GM12878 (cell line): ENCODE data around the gene WTAP. TPM values are rescaled to one million over a fixed set of nuclear protein-coding genes. Genes with fewer than 3 reads are reported as not detected.

Experiments used
- ATAC-seq: fragments of 200-7000 bp; cut with Tn5 transposase; 3 replicates; pipeline ENCODE4 v1.9.1; 2020; ENCODE audit warnings: mild to moderate bottlenecking, moderate library complexity
- BruUV-seq: library from RNA; stranded (reverse); fragments of 400-500 nt; replicated peaks from 2 replicates; lab custom pipeline; 2021; lab: Mats Ljungman, UMichigan
- CTCF ChIA-PET: fragments of 300-600 bp; sonication (Branson Sonifier 250); formaldehyde crosslinking; extraction: SDS; loops from one replicate; lab custom pipeline; 2021; ENCODE audit warnings: inconsistent platforms; lab: Yijun Ruan, JAX
- POLR2A ChIA-PET: fragments of 350-600 bp; formaldehyde crosslinking; extraction: SDS; loops from one replicate; lab custom pipeline; 2021; ENCODE audit warnings: inconsistent platforms; lab: Charles Lee
- RAD21 ChIA-PET: fragments of 300-600 bp; sonication (Branson Sonifier 250); formaldehyde crosslinking; loops from one replicate; lab custom pipeline; 2023; ENCODE audit warnings: antibody characterized with exemption; ENCODE audit not compliant: unreplicated experiment; lab: Charles Lee
- SMC1A ChIA-PET: fragments of 300-600 bp; sonication (Branson Sonifier 250); formaldehyde crosslinking; loops from one replicate; lab custom pipeline; 2023; ENCODE audit not compliant: unreplicated experiment, uncharacterized antibody; lab: Charles Lee
- DNase-seq: peaks from one replicate; pipeline ENCODE4 v3.0.0-alpha.2; 2011; ENCODE audit warnings: low read depth, low spot score
- FAIRE-seq: peaks from 3 replicates; lab custom pipeline; 2011; peaks lifted over from hg19 to GRCh38; lab: Jason Lieb, UNC
- H2AFZ ChIP-seq: 2 replicates; pipeline ENCODE4 v1.6.0; 2011; ENCODE audit warnings: low read depth, low read length, control low read depth; ENCODE audit not compliant: control insufficient read depth
- H3K27ac ChIP-seq: 2 replicates; pipeline ENCODE4 v1.5.1; 2011; ENCODE audit warnings: control low read depth; ENCODE audit not compliant: control insufficient read depth, insufficient read depth
- H3K27me3 ChIP-seq, 2 experiments: replicated peaks in 1 of 2; 2 replicates each; pipeline versions ENCODE4 v1.6.0 to v1.6.1; 2011; ENCODE audit warnings: low read length in 1 of 2; ENCODE audit not compliant: control insufficient read depth in 2 of 2, insufficient read depth in 2 of 2
- H3K36me3 ChIP-seq, 2 experiments: 2 replicates each; pipeline ENCODE4 v1.5.1; 2011; ENCODE audit warnings: low read length in 1 of 2; ENCODE audit not compliant: control insufficient read depth in 2 of 2, insufficient read depth in 2 of 2
- H3K4me1 ChIP-seq: 2 replicates; pipeline ENCODE4 v1.6.1; 2011; ENCODE audit warnings: mild to moderate bottlenecking, low read length, moderate library complexity, mixed read lengths; ENCODE audit not compliant: control insufficient read depth, insufficient read depth
- H3K4me2 ChIP-seq: 2 replicates; pipeline ENCODE4 v1.6.0; 2011; ENCODE audit warnings: control low read depth; ENCODE audit not compliant: control insufficient read depth, insufficient read depth
- H3K4me3 ChIP-seq: fragments of 200-600 bp; sonication (generic); 2 replicates; pipeline ENCODE4 v1.5.1; 2016
- H3K79me2 ChIP-seq: 2 replicates; pipeline ENCODE4 v1.6.0; 2011; ENCODE audit warnings: low read length; ENCODE audit not compliant: control insufficient read depth, insufficient read depth
- H3K9ac ChIP-seq: 2 replicates; pipeline ENCODE4 v1.8.0; 2011; ENCODE audit warnings: low read length, control low read depth, mixed read lengths; ENCODE audit not compliant: control insufficient read depth, insufficient read depth
- H3K9me3 ChIP-seq: replicated peaks from 3 replicates; pipeline ENCODE4 v1.5.1; 2011; ENCODE audit warnings: mild to moderate bottlenecking, low read length; ENCODE audit not compliant: control insufficient read depth, insufficient read depth
- H4K20me1 ChIP-seq: 2 replicates; pipeline ENCODE4 v1.6.0; 2011; ENCODE audit not compliant: control insufficient read depth, insufficient read depth
- HDGF ChIP-seq: fragments of 450-650 bp; IDR thresholded peaks from 2 replicates; pipeline ENCODE4 v1.6.1; 2016; ENCODE audit warnings: antibody characterized with exemption
- HSF1 ChIP-seq: fragments of 150-350 bp; IDR thresholded peaks from 2 replicates; pipeline ENCODE4 v1.6.1; 2014; ENCODE audit warnings: mild to moderate bottlenecking, low read depth, low read length
- SIN3A ChIP-seq: IDR thresholded peaks from 2 replicates; pipeline ENCODE4 v1.6.1; 2012; ENCODE audit warnings: low read depth, low read length, improper control_type of control experiment
- SIX5 ChIP-seq: IDR thresholded peaks from 2 replicates; pipeline ENCODE4 v1.6.1; 2011; ENCODE audit warnings: mild to moderate bottlenecking, low read depth, low read length, moderate library complexity; ENCODE audit not compliant: severe bottlenecking
- SUPT20H ChIP-seq: IDR thresholded peaks from 2 replicates; pipeline ENCODE4 v1.6.1; 2011; ENCODE audit warnings: low read depth, mild to moderate bottlenecking, low read length, moderate library complexity, borderline replicate concordance; ENCODE audit not compliant: control insufficient read depth
- ZBTB33 ChIP-seq: fragments of 450-650 bp; IDR thresholded peaks from 2 replicates; pipeline ENCODE4 v1.6.1; 2017; ENCODE audit warnings: mild to moderate bottlenecking
- ZNF274 ChIP-seq: IDR thresholded peaks from one replicate; pipeline ENCODE4 v1.8.0; 2011; ENCODE audit not compliant: insufficient read length, insufficient read depth
- WGBS: methylation state at CpG from one replicate; pipeline ENCODE4 v1.1.6; 2016; ENCODE audit warnings: low lambda C conversion rate; ENCODE audit not compliant: insufficient replicate concordance, insufficient coverage; ENCODE audit errors: missing lambda C conversion rate; 5-methylcytosine and 5-hydroxymethylcytosine counted together
- in situ Hi-C: fragments of 300-500 bp; cut with MboI; formaldehyde crosslinking; loops from 9 replicates; pipeline ENCODE4 v1.14.3; 2018; ENCODE audit warnings: mixed read lengths
- intact Hi-C: fragments of 100-400 bp; cut with micrococcal nuclease; formaldehyde crosslinking; loops from one replicate; pipeline ENCODE4 v1.14.2; 2022; ENCODE audit not compliant: unreplicated experiment
- polyA plus RNA-seq, 11 experiments: library from polyadenylated mRNA; depleted of rRNA in 4 of 11; unstranded in 6 of 11; stranded (reverse) in 5 of 11; fragments of >200 nt; fragmentation: Nextera tagmentation in 4 of 11; fragmentation: Illumina TruSeq in 1 of 11; extraction: Ambion mirVana in 4 of 11; extraction: Trizol in 1 of 11; gene quantifications; 1 replicate in 1 of 11; 2 replicates in 10 of 11; pipeline versions ENCODE4 v1.2.1 to v1.2.3, GENCODE V29; 2011 to 2016; ENCODE audit warnings: inconsistent platforms in 2 of 11, missing spikeins in 2 of 11, low read depth in 1 of 11
- total RNA-seq, 4 experiments: library from RNA; depleted of rRNA in 3 of 4; stranded (reverse); fragments of >200 nt in 3 of 4; fragmentation: Illumina TruSeq in 1 of 4; extraction: Trizol in 1 of 4; gene quantifications; 2 replicates each; pipeline versions ENCODE4 v1.2.1 to v1.2.3, GENCODE V29; 2013 to 2021

Gene WTAP
- total and polyA plus RNA-seq, 10 of the 15 experiments (the other 5 are each of a cell fraction or from before 2014, with no cell fraction given): 38.7 to 132 (median 83.1) TPM

- CTCF ChIA-PET: interaction anchor here (1.2 kb wide), 2 partner anchors 96 to 157 kb away, joined by 3 read pairs; no protein-coding TSS in a partner anchor
- H3K9ac ChIP-seq: no peak overlapping the region
- 96% methylated on average over 2 of the region's 2 CpGs for WGBS
- SMC1A ChIA-PET: interaction anchor here (1.3 kb wide), 1 partner anchor 8 kb away, joined by 4 read pairs; no protein-coding TSS in a partner anchor
- no peaks in the 10 kb centered on the region for H4K20me1 ChIP-seq
- intact Hi-C loops (loop anchor here (10.0 kb wide), 1 partner anchor 409 kb away; no protein-coding TSS in a partner anchor), in situ Hi-C loops (no loop called here)
- DNase-seq: no peak
- no TSS peak for BruUV-seq
- ATAC-seq: no peak
- H3K4me2 ChIP-seq: no peak overlapping the region
- peaks cover 20% of the 10 kb centered on the region for H3K79me2 ChIP-seq
- H3K27ac ChIP-seq: no peak overlapping the region
- no peaks in the 10 kb centered on the region for H3K9me3 ChIP-seq
- no peaks in the 10 kb centered on the region for H3K27me3 ChIP-seq
- FAIRE-seq: no peak
- no peak overlapping the region for H3K4me3 ChIP-seq
- no peak overlapping the region for H2AFZ ChIP-seq
- no peaks in the 10 kb centered on the region for H3K36me3 ChIP-seq
- POLR2A ChIA-PET: interaction anchor here (1.5 kb wide), 1 partner anchor 64 kb away, joined by 10 read pairs; no protein-coding TSS in a partner anchor
- H3K4me1 ChIP-seq: peaks cover 10% of the 10 kb centered on the region
- TF ChIP-seq SIX5 (no peak), ZNF274 (no peak), SIN3A (no peak), SUPT20H (no peak), HDGF (no peak), ZBTB33 (no peak), HSF1 (no peak)
- RAD21 ChIA-PET: no interaction called here
These were observed 31.3 kb upstream of the WTAP start for GRCh38 chr6:159695984-159696383.
